CD4-positive, alpha-beta memory T cell (primary cell): ENCODE data around the gene PSMB2. TPM values are rescaled to one million over a fixed set of nuclear protein-coding genes. Genes with fewer than 3 reads are reported as not detected.
A peak's percentile ranks its signal among the peaks of the same experiment; 100 is the strongest.
"Not testable (repeated sequence)": the region's sequence is repeated elsewhere in the genome, so short reads cannot be mapped to it uniquely, and the experiment has no call there.

Experiments used
- CTCF ChIA-PET: fragments of 350-600 bp; sonication (Branson Sonifier 250); formaldehyde crosslinking; loops from one replicate; lab custom pipeline; 2021; ENCODE audit warnings: inconsistent platforms; ENCODE audit not compliant: partially characterized antibody; lab: Charles Lee
- POLR2A ChIA-PET: fragments of 350-600 bp; sonication (Branson Sonifier 250); formaldehyde crosslinking; loops from one replicate; lab custom pipeline; 2021; ENCODE audit not compliant: partially characterized antibody; lab: Charles Lee
- DNase-seq, 5 donors: peaks; one replicate each; pipeline versions ENCODE4 v3.0.0 to v3.0.0-alpha.2; 2020 to 2022; ENCODE audit warnings: mixed read lengths in 1 of 5
- H3K27ac ChIP-seq: one replicate; pipeline ENCODE4 v1.7.0; 2013; ENCODE audit warnings: low read depth, low read length
- H3K27me3 ChIP-seq: 2 replicates; pipeline ENCODE4 v1.7.0; 2013; ENCODE audit warnings: mild to moderate bottlenecking, low read length, moderate library complexity; ENCODE audit not compliant: insufficient read depth
- H3K36me3 ChIP-seq: 2 replicates; pipeline ENCODE4 v1.7.0; 2013; ENCODE audit warnings: mild to moderate bottlenecking, low read length, moderate library complexity; ENCODE audit not compliant: insufficient read depth
- H3K4me1 ChIP-seq: 2 replicates; pipeline ENCODE4 v1.7.0; 2013; ENCODE audit warnings: mild to moderate bottlenecking, low read length, moderate library complexity; ENCODE audit not compliant: insufficient read depth
- H3K4me3 ChIP-seq, 2 donors: one replicate each; pipeline ENCODE4 v1.7.0; 2013; ENCODE audit warnings: low read length in 2 of 2, mild to moderate bottlenecking in 1 of 2
- H3K9me3 ChIP-seq, 2 donors: one replicate each; pipeline ENCODE4 v1.7.0; 2013; ENCODE audit warnings: low read length in 2 of 2, control low read depth in 1 of 2; ENCODE audit not compliant: control insufficient read depth in 1 of 2
- H3K27ac Mint-ChIP-seq, 7 donors: one replicate each; pipeline ENCODE4 v1.8.0; 2020 to 2021; ENCODE audit warnings: mixed read lengths in 7 of 7, mild to moderate bottlenecking in 6 of 7, inconsistent platforms in 3 of 7, moderate library complexity in 3 of 7
- H3K27me3 Mint-ChIP-seq, 2 donors: one replicate each; pipeline ENCODE4 v1.8.0; 2020 to 2021; ENCODE audit warnings: mixed read lengths in 2 of 2
- H3K36me3 Mint-ChIP-seq, 2 donors: one replicate each; pipeline ENCODE4 v1.8.0; 2020 to 2021; ENCODE audit warnings: mixed read lengths in 2 of 2, inconsistent platforms in 1 of 2, mild to moderate bottlenecking in 1 of 2
- H3K4me1 Mint-ChIP-seq, 4 donors: one replicate each; pipeline ENCODE4 v1.8.0; 2020 to 2021; ENCODE audit warnings: mixed read lengths in 4 of 4, mild to moderate bottlenecking in 1 of 4
- H3K4me3 Mint-ChIP-seq, 8 donors: one replicate each; pipeline ENCODE4 v1.8.0; 2020 to 2021; ENCODE audit warnings: mixed read lengths in 8 of 8, mild to moderate bottlenecking in 7 of 8, moderate library complexity in 6 of 8, inconsistent platforms in 3 of 8
- H3K9me3 Mint-ChIP-seq, 8 donors: one replicate each; pipeline ENCODE4 v1.8.0; 2020 to 2021; ENCODE audit warnings: mixed read lengths in 8 of 8, mild to moderate bottlenecking in 5 of 8, inconsistent platforms in 3 of 8, moderate library complexity in 1 of 8
- intact Hi-C: fragments of 100-400 bp; cut with micrococcal nuclease; formaldehyde crosslinking; loops from one replicate; pipeline ENCODE4 v1.15.1; 2023
- polyA plus RNA-seq, 2 donors: library from polyadenylated mRNA; unstranded; fragments of 300-500 nt; fragmentation: Illumina TruSeq; gene quantifications; one replicate each; pipeline ENCODE4 v1.2.3, GENCODE V29; 2021
- total RNA-seq, 2 experiments: library from RNA; stranded (reverse); gene quantifications; one replicate each; pipeline ENCODE4 v1.2.3, GENCODE V29; 2021

PSMB2 gene
- total and polyA plus RNA-seq, 4 experiments from 2014 or later, result 25.5 to 73.2 (median 49.6) TPM

GRCh38 chr1:35589516-35590427 lies 51.6 kb downstream of the PSMB2 start:
- DNase-seq, result no peak
- H3K36me3 Mint-ChIP-seq, result peaks cover 5 to 6% of the 10 kb centered on the region in 2 donors
- CTCF ChIA-PET, result no interaction called here
- Histone ChIP-seq H3K27ac (no peak overlapping the region), H3K27me3 (no peaks in the 10 kb centered on the region), H3K9me3 (no peaks in the 10 kb centered on the region), H3K36me3 (no peaks in the 10 kb centered on the region), H3K4me1 (peaks cover 7% of the 10 kb centered on the region), H3K4me3 (no peak overlapping the region)
- POLR2A ChIA-PET, result no interaction called here
- H3K4me3 Mint-ChIP-seq, result peak overlapping the region in 1 of 8 donors; percentile 30
- peak overlapping the region in 4 of 7 donors; percentile 8 to 77 (median 22) for H3K27ac Mint-ChIP-seq
- H3K4me1 Mint-ChIP-seq, result peaks cover 2 to 9% (median 7%) of the 10 kb centered on the region in 4 donors
- no peaks in the 10 kb centered on the region for H3K27me3 Mint-ChIP-seq
- intact Hi-C loops, result no loop called here
- no peaks in the 10 kb centered on the region for H3K9me3 Mint-ChIP-seq

GRCh38 chr1:35588197-35588910 lies 53.0 kb downstream of the PSMB2 start:
- intact Hi-C loops, result no loop called here
- Mint-ChIP-seq H3K4me1 (peaks cover 2 to 9% (median 6%) of the 10 kb centered on the region in 4 donors), H3K27me3 (no peaks in the 10 kb centered on the region), H3K9me3 (no peaks in the 10 kb centered on the region), H3K27ac (no peak overlapping the region), H3K36me3 (peaks cover 5 to 6% of the 10 kb centered on the region in 2 donors), H3K4me3 (no peak overlapping the region)
- POLR2A ChIA-PET, result no interaction called here
- CTCF ChIA-PET, result no interaction called here
- Histone ChIP-seq H3K9me3 (no peaks in the 10 kb centered on the region), H3K27me3 (no peaks in the 10 kb centered on the region), H3K36me3 (no peaks in the 10 kb centered on the region), H3K4me3 (no peak overlapping the region), H3K27ac (no peak overlapping the region), H3K4me1 (peaks cover 6% of the 10 kb centered on the region)
- DNase-seq, result no peak

- H3K4me1 ChIP-seq, result no peaks in the 10 kb centered on the region
- POLR2A ChIA-PET, result no interaction called here
- Mint-ChIP-seq H3K4me3 (no peak overlapping the region), H3K4me1 (peaks cover under 1 to 9% (median 2%) of the 10 kb centered on the region in 4 donors), H3K27me3 (no peaks in the 10 kb centered on the region), H3K9me3 (no peaks in the 10 kb centered on the region), H3K27ac (no peak overlapping the region), H3K36me3 (peaks cover 5 to 6% of the 10 kb centered on the region in 2 donors)
- CTCF ChIA-PET, result interaction anchor here (1.2 kb wide), 1 partner anchor 128 kb away, joined by 3 read pairs; no protein-coding TSS in a partner anchor
- no peak overlapping the region for H3K27ac ChIP-seq
- intact Hi-C loops, result no loop called here
- H3K36me3 ChIP-seq, result no peaks in the 10 kb centered on the region
- no peaks in the 10 kb centered on the region for H3K27me3 ChIP-seq
- no peak overlapping the region for H3K4me3 ChIP-seq
- DNase-seq, result no peak
- H3K9me3 ChIP-seq, result no peaks in the 10 kb centered on the region
Measured at GRCh38 chr1:35587736-35588135, 53.6 kb downstream of the PSMB2 start.

GRCh38 chr1:35586808-35587207 lies 54.5 kb downstream of the PSMB2 start:
- no peak overlapping the region for H3K4me3 Mint-ChIP-seq
- no peaks in the 10 kb centered on the region for H3K36me3 ChIP-seq
- H3K27me3 ChIP-seq, result no peaks in the 10 kb centered on the region
- no peaks in the 10 kb centered on the region for H3K27me3 Mint-ChIP-seq
- H3K27ac ChIP-seq, result no peak overlapping the region
- CTCF ChIA-PET, result interaction anchor here (1.0 to 1.2 kb wide), 3 partner anchors 22 to 135 kb away, joined by 3 to 4 read pairs (median 3); no protein-coding TSS in a partner anchor
- POLR2A ChIA-PET, result no interaction called here
- H3K4me1 Mint-ChIP-seq, result peaks cover 0 to 9% (median 0%) of the 10 kb centered on the region in 4 donors
- H3K9me3 ChIP-seq, result no peaks in the 10 kb centered on the region
- no peak overlapping the region for H3K27ac Mint-ChIP-seq
- intact Hi-C loops, result no loop called here
- H3K36me3 Mint-ChIP-seq, result peaks cover 5 to 6% of the 10 kb centered on the region in 2 donors
- no peak for DNase-seq
- no peak overlapping the region for H3K4me3 ChIP-seq
- no peaks in the 10 kb centered on the region for H3K4me1 ChIP-seq
- no peaks in the 10 kb centered on the region for H3K9me3 Mint-ChIP-seq

- H3K27me3 ChIP-seq, intact Hi-C loops, H3K4me3 ChIP-seq, DNase-seq, H3K4me1 Mint-ChIP-seq, H3K4me3 Mint-ChIP-seq, H3K4me1 ChIP-seq, POLR2A ChIA-PET, H3K36me3 Mint-ChIP-seq, H3K9me3 ChIP-seq, H3K27ac Mint-ChIP-seq, H3K9me3 Mint-ChIP-seq, H3K36me3 ChIP-seq, H3K27me3 Mint-ChIP-seq, H3K27ac ChIP-seq: not testable (repeated sequence)
- CTCF ChIA-PET, result interaction anchor here (0.8 to 1.1 kb wide), 4 partner anchors 17 to 142 kb away, joined by 3 to 4 read pairs (median 4); no protein-coding TSS in a partner anchor
Measured at GRCh38 chr1:35585805-35586204, 55.5 kb downstream of the PSMB2 start.

GRCh38 chr1:35585281-35585680 lies 56.0 kb downstream of the PSMB2 start:
- no peak overlapping the region for H3K27ac ChIP-seq
- H3K4me3 ChIP-seq, result no peak overlapping the region
- H3K4me1 ChIP-seq, result no peaks in the 10 kb centered on the region
- H3K4me1 Mint-ChIP-seq, result peaks cover 0 to 9% (median 0%) of the 10 kb centered on the region in 4 donors
- H3K9me3 ChIP-seq, result no peaks in the 10 kb centered on the region
- H3K36me3 ChIP-seq, result no peaks in the 10 kb centered on the region
- H3K27ac Mint-ChIP-seq, result no peak overlapping the region
- ChIA-PET CTCF (interaction anchor here (1.0 to 1.5 kb wide), 4 partner anchors 16 to 142 kb away, joined by 3 to 6 read pairs (median 4); no protein-coding TSS in a partner anchor), POLR2A (no interaction called here)
- no peaks in the 10 kb centered on the region for H3K27me3 ChIP-seq
- no peak for DNase-seq
- no peaks in the 10 kb centered on the region for H3K27me3 Mint-ChIP-seq
- peaks cover 0 to 2% of the 10 kb centered on the region in 2 donors for H3K36me3 Mint-ChIP-seq
- no peak overlapping the region for H3K4me3 Mint-ChIP-seq
- H3K9me3 Mint-ChIP-seq, result no peaks in the 10 kb centered on the region
- intact Hi-C loops, result no loop called here

- peaks cover 13% of the 10 kb centered on the region for H3K4me1 ChIP-seq
- H3K9me3 Mint-ChIP-seq, intact Hi-C loops, H3K27me3 Mint-ChIP-seq, H3K4me3 ChIP-seq, H3K27ac ChIP-seq, H3K27me3 ChIP-seq, H3K9me3 ChIP-seq, H3K4me3 Mint-ChIP-seq, H3K27ac Mint-ChIP-seq, H3K36me3 Mint-ChIP-seq, DNase-seq, POLR2A ChIA-PET, H3K36me3 ChIP-seq: not testable (repeated sequence)
- peaks cover 7 to 16% (median 9%) of the 10 kb centered on the region in 4 donors for H3K4me1 Mint-ChIP-seq
- CTCF ChIA-PET, result interaction anchor here (1.0 to 1.4 kb wide), 2 partner anchors 12 to 131 kb away, joined by 3 to 4 read pairs; no protein-coding TSS in a partner anchor
Measured at GRCh38 chr1:35581621-35582020, 59.7 kb downstream of the PSMB2 start.
